GM12878 (cell line): Measurements from ENCODE around the gene GSTA4. TPM values are rescaled to one million over a fixed set of nuclear protein-coding genes. Genes with fewer than 3 reads are reported as not detected.

Source experiments
- ATAC-seq: fragments of 200-7000 bp; cut with Tn5 transposase; 3 replicates; pipeline ENCODE4 v1.9.1; 2020; ENCODE audit warnings: mild to moderate bottlenecking, moderate library complexity
- BruUV-seq: library from RNA; stranded (reverse); fragments of 400-500 nt; replicated peaks from 2 replicates; lab custom pipeline; 2021; lab: Mats Ljungman, UMichigan
- CTCF ChIA-PET: fragments of 300-600 bp; sonication (Branson Sonifier 250); formaldehyde crosslinking; extraction: SDS; loops from one replicate; lab custom pipeline; 2021; ENCODE audit warnings: inconsistent platforms; lab: Yijun Ruan, JAX
- POLR2A ChIA-PET: fragments of 350-600 bp; formaldehyde crosslinking; extraction: SDS; loops from one replicate; lab custom pipeline; 2021; ENCODE audit warnings: inconsistent platforms; lab: Charles Lee
- RAD21 ChIA-PET: fragments of 300-600 bp; sonication (Branson Sonifier 250); formaldehyde crosslinking; loops from one replicate; lab custom pipeline; 2023; ENCODE audit warnings: antibody characterized with exemption; ENCODE audit not compliant: unreplicated experiment; lab: Charles Lee
- SMC1A ChIA-PET: fragments of 300-600 bp; sonication (Branson Sonifier 250); formaldehyde crosslinking; loops from one replicate; lab custom pipeline; 2023; ENCODE audit not compliant: unreplicated experiment, uncharacterized antibody; lab: Charles Lee
- DNase-seq: peaks from one replicate; pipeline ENCODE4 v3.0.0-alpha.2; 2011; ENCODE audit warnings: low read depth, low spot score
- FAIRE-seq: peaks from 3 replicates; lab custom pipeline; 2011; peaks lifted over from hg19 to GRCh38; lab: Jason Lieb, UNC
- H2AFZ ChIP-seq: 2 replicates; pipeline ENCODE4 v1.6.0; 2011; ENCODE audit warnings: low read depth, low read length, control low read depth; ENCODE audit not compliant: control insufficient read depth
- H3K27ac ChIP-seq: 2 replicates; pipeline ENCODE4 v1.5.1; 2011; ENCODE audit warnings: control low read depth; ENCODE audit not compliant: control insufficient read depth, insufficient read depth
- H3K27me3 ChIP-seq, 2 experiments: replicated peaks in 1 of 2; 2 replicates each; pipeline versions ENCODE4 v1.6.0 to v1.6.1; 2011; ENCODE audit warnings: low read length in 1 of 2; ENCODE audit not compliant: control insufficient read depth in 2 of 2, insufficient read depth in 2 of 2
- H3K36me3 ChIP-seq, 2 experiments: 2 replicates each; pipeline ENCODE4 v1.5.1; 2011; ENCODE audit warnings: low read length in 1 of 2; ENCODE audit not compliant: control insufficient read depth in 2 of 2, insufficient read depth in 2 of 2
- H3K4me1 ChIP-seq: 2 replicates; pipeline ENCODE4 v1.6.1; 2011; ENCODE audit warnings: mild to moderate bottlenecking, low read length, moderate library complexity, mixed read lengths; ENCODE audit not compliant: control insufficient read depth, insufficient read depth
- H3K4me2 ChIP-seq: 2 replicates; pipeline ENCODE4 v1.6.0; 2011; ENCODE audit warnings: control low read depth; ENCODE audit not compliant: control insufficient read depth, insufficient read depth
- H3K4me3 ChIP-seq: fragments of 200-600 bp; sonication (generic); 2 replicates; pipeline ENCODE4 v1.5.1; 2016
- H3K79me2 ChIP-seq: 2 replicates; pipeline ENCODE4 v1.6.0; 2011; ENCODE audit warnings: low read length; ENCODE audit not compliant: control insufficient read depth, insufficient read depth
- H3K9ac ChIP-seq: 2 replicates; pipeline ENCODE4 v1.8.0; 2011; ENCODE audit warnings: low read length, control low read depth, mixed read lengths; ENCODE audit not compliant: control insufficient read depth, insufficient read depth
- H3K9me3 ChIP-seq: replicated peaks from 3 replicates; pipeline ENCODE4 v1.5.1; 2011; ENCODE audit warnings: mild to moderate bottlenecking, low read length; ENCODE audit not compliant: control insufficient read depth, insufficient read depth
- H4K20me1 ChIP-seq: 2 replicates; pipeline ENCODE4 v1.6.0; 2011; ENCODE audit not compliant: control insufficient read depth, insufficient read depth
- ESRRA ChIP-seq: IDR thresholded peaks from 2 replicates; pipeline ENCODE4 v1.6.1; 2012; ENCODE audit warnings: mild to moderate bottlenecking, low read length, improper control_type of control experiment
- MYC ChIP-seq: IDR thresholded peaks from 2 replicates; pipeline ENCODE4 v1.6.1; 2011; ENCODE audit warnings: mild to moderate bottlenecking, low read length, moderate library complexity, inconsistent platforms; ENCODE audit not compliant: insufficient read depth, insufficient replicate concordance, insufficient read length, severe bottlenecking
- NFXL1 ChIP-seq: fragments of 450-650 bp; IDR thresholded peaks from 2 replicates; pipeline ENCODE4 v1.6.1; 2017; ENCODE audit warnings: antibody characterized with exemption, mild to moderate bottlenecking, borderline replicate concordance
- NR2C2 ChIP-seq: IDR thresholded peaks from 2 replicates; pipeline ENCODE4 v1.6.1; 2011; ENCODE audit warnings: borderline replicate concordance, low read depth; ENCODE audit not compliant: control insufficient read depth, insufficient read length
- PAX8 ChIP-seq: fragments of 450-650 bp; IDR thresholded peaks from 2 replicates; pipeline ENCODE4 v1.6.1; 2017; ENCODE audit warnings: mild to moderate bottlenecking, moderate library complexity
- RBBP5 ChIP-seq: fragments of 200-600 bp; sonication (generic); conservative IDR thresholded peaks from 2 replicates; pipeline ENCODE4 v1.6.1; 2016
- USF1 ChIP-seq: IDR thresholded peaks from 2 replicates; pipeline ENCODE4 v1.6.1; 2011; ENCODE audit warnings: borderline replicate concordance, low read depth, mild to moderate bottlenecking, moderate library complexity, mixed read lengths, low read length; ENCODE audit not compliant: insufficient read depth; ENCODE audit errors: extremely low read length
- ZBED1 ChIP-seq: IDR thresholded peaks from 2 replicates; pipeline ENCODE4 v1.6.1; 2016; ENCODE audit warnings: borderline replicate concordance
- WGBS: methylation state at CpG from one replicate; pipeline ENCODE4 v1.1.6; 2016; ENCODE audit warnings: low lambda C conversion rate; ENCODE audit not compliant: insufficient replicate concordance, insufficient coverage; ENCODE audit errors: missing lambda C conversion rate; 5-methylcytosine and 5-hydroxymethylcytosine counted together
- in situ Hi-C: fragments of 300-500 bp; cut with MboI; formaldehyde crosslinking; loops from 9 replicates; pipeline ENCODE4 v1.14.3; 2018; ENCODE audit warnings: mixed read lengths
- intact Hi-C: fragments of 100-400 bp; cut with micrococcal nuclease; formaldehyde crosslinking; loops from one replicate; pipeline ENCODE4 v1.14.2; 2022; ENCODE audit not compliant: unreplicated experiment
- polyA plus RNA-seq, 11 experiments: library from polyadenylated mRNA; depleted of rRNA in 4 of 11; unstranded in 6 of 11; stranded (reverse) in 5 of 11; fragments of >200 nt; fragmentation: Nextera tagmentation in 4 of 11; fragmentation: Illumina TruSeq in 1 of 11; extraction: Ambion mirVana in 4 of 11; extraction: Trizol in 1 of 11; gene quantifications; 1 replicate in 1 of 11; 2 replicates in 10 of 11; pipeline versions ENCODE4 v1.2.1 to v1.2.3, GENCODE V29; 2011 to 2016; ENCODE audit warnings: inconsistent platforms in 2 of 11, missing spikeins in 2 of 11, low read depth in 1 of 11
- total RNA-seq, 4 experiments: library from RNA; depleted of rRNA in 3 of 4; stranded (reverse); fragments of >200 nt in 3 of 4; fragmentation: Illumina TruSeq in 1 of 4; extraction: Trizol in 1 of 4; gene quantifications; 2 replicates each; pipeline versions ENCODE4 v1.2.1 to v1.2.3, GENCODE V29; 2013 to 2021

Gene GSTA4
- total and polyA plus RNA-seq, 10 of the 15 experiments (the other 5 are each of a cell fraction or from before 2014, with no cell fraction given), result 1.9 to 9.7 (median 4.4) TPM

- DNase-seq, result no peak
- H3K4me2 ChIP-seq, result no peak overlapping the region
- ATAC-seq, result no peak
Measured at GRCh38 chr6:53020005-53020744, 25.1 kb upstream of the GSTA4 start.

GRCh38 chr6:53018446-53018845, 23.4 kb upstream of the GSTA4 start:
- H3K4me3 ChIP-seq, result no peak overlapping the region
- no TSS peak for BruUV-seq
- no peak for ATAC-seq
- no peaks in the 10 kb centered on the region for H3K36me3 ChIP-seq
- intact Hi-C loops (no loop called here), in situ Hi-C loops (no loop called here)
- POLR2A ChIA-PET, result no interaction called here
- H2AFZ ChIP-seq, result no peak overlapping the region
- no peak overlapping the region for H3K9ac ChIP-seq
- no peak for TF ChIP-seq USF1
- no peak for DNase-seq
- no peak overlapping the region for H3K27ac ChIP-seq
- H3K9me3 ChIP-seq, result no peaks in the 10 kb centered on the region
- no peaks in the 10 kb centered on the region for H4K20me1 ChIP-seq
- H3K4me1 ChIP-seq, result no peaks in the 10 kb centered on the region
- WGBS, result 94% methylated on average over 2 of the region's 2 CpGs
- no peak overlapping the region for H3K4me2 ChIP-seq
- no peaks in the 10 kb centered on the region for H3K27me3 ChIP-seq
- FAIRE-seq, result no peak
- RAD21 ChIA-PET, result no interaction called here
- SMC1A ChIA-PET, result no interaction called here
- no peaks in the 10 kb centered on the region for H3K79me2 ChIP-seq
- CTCF ChIA-PET, result no interaction called here

More at GRCh38 chr6:53020005-53020744, 25.1 kb upstream of the GSTA4 start:
- 60% methylated on average over 3 of the region's 3 CpGs for WGBS
- Histone ChIP-seq H3K27me3 (no peaks in the 10 kb centered on the region), H3K4me1 (no peaks in the 10 kb centered on the region), H3K79me2 (no peaks in the 10 kb centered on the region), H4K20me1 (no peaks in the 10 kb centered on the region), H3K27ac (no peak overlapping the region), H3K9me3 (no peaks in the 10 kb centered on the region), H3K4me3 (no peak overlapping the region), H3K36me3 (no peaks in the 10 kb centered on the region)
- no TSS peak for BruUV-seq
- ChIA-PET SMC1A (no interaction called here), CTCF (interaction anchor here (1.2 kb wide), 1 partner anchor 28 kb away, joined by 3 read pairs; no protein-coding TSS in a partner anchor), RAD21 (no interaction called here)
- FAIRE-seq, result no peak
- in situ Hi-C loops, result no loop called here
- TF ChIP-seq MYC, result no peak
- no peak for TF ChIP-seq ZBED1
- no peak for TF ChIP-seq PAX8
- TF ChIP-seq NR2C2, result no peak
- no peak for TF ChIP-seq NFXL1
- TF ChIP-seq ESRRA, result no peak
- no peak for TF ChIP-seq RBBP5
- TF ChIP-seq, all 136 proteins: peak for 0
- POLR2A ChIA-PET, result no interaction called here
- Histone ChIP-seq H3K9ac (no peak overlapping the region), H2AFZ (no peak overlapping the region)
- intact Hi-C loops, result no loop called here
